NCI-H748 (cell line): Measurements from ENCODE around the gene AP2A2.
"Not testable (repeated sequence)": the region's sequence is repeated elsewhere in the genome, so short reads cannot be mapped to it uniquely, and the experiment has no call there.

Experiments used
- DNase-seq: peaks from one replicate; lab custom pipeline; 2025; ENCODE audit not compliant: unreplicated experiment; lab: John Stamatoyannopoulos, UW

AP2A2 gene

GRCh38 chr11:972523-973211, 47.0 kb downstream of the AP2A2 start:
- DNase-seq = no peak

GRCh38 chr11:973237-973636, 47.6 kb downstream of the AP2A2 start:
- no peak for DNase-seq

GRCh38 chr11:975376-975775, 49.7 kb downstream of the AP2A2 start:
- DNase-seq = not testable (repeated sequence)

DNA sequence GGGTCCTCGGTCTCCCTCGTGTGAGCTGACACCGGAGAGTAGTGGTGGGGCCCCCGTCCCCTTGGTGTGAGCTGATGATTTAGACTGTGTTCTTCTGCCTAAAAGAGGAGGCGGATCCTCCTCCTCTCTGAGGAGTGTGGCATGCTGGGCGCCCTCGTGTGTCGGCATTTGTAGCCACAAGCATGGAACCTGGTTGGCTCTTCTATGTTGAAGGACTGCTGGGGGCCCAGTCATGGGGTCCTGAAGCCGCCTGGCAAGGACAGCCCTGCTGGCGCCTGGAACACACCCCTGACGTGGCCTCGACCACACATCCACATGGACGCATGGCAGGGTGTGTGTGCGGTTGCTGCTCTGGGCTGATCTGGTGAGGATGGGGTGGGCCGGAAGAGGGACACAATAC, 50.2 kb downstream of the AP2A2 start:
- no peak for DNase-seq

DNA sequence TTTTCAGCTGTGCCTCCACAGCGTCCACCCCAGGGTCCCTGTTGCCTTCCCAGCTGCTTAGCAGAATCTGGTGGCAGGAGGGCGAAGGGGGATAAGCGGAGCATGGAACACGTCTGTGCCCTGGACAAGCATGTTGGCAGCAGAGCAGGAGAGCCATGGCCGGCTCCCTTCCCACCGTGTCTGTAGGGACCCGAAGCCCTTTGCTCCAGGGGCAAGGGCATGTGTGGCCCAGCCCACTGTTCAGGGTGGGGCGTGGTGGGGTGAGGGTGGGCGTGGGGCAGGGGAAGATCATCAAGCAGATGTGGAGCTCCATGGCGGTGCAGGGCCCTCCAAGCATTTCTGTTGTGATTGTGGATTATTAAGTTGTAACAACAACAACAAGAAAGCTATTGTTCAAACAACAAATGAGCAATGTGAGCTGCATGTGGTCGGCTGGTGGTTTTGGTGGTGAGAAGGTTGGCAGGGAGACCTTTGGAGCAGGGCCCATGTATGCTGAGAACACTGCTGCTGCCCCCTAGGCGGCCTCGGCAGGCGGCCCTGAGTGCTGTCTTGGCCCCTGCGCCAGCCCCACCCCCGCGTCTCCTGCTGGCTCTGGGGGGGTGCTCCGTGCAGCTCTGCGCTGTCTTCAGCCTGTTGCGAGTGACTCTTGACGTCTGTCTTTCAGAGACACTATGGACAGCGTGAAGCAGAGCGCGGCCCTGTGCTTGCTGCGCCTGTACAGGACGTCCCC, 50.9 kb downstream of the AP2A2 start:
- no peak for DNase-seq

- no peak for DNase-seq
These were observed 52.4 kb downstream of the AP2A2 start for GRCh38 chr11:977830-978720.

- no peak for DNase-seq
These were observed 53.1 kb downstream of the AP2A2 start for GRCh38 chr11:978781-979180.

DNA sequence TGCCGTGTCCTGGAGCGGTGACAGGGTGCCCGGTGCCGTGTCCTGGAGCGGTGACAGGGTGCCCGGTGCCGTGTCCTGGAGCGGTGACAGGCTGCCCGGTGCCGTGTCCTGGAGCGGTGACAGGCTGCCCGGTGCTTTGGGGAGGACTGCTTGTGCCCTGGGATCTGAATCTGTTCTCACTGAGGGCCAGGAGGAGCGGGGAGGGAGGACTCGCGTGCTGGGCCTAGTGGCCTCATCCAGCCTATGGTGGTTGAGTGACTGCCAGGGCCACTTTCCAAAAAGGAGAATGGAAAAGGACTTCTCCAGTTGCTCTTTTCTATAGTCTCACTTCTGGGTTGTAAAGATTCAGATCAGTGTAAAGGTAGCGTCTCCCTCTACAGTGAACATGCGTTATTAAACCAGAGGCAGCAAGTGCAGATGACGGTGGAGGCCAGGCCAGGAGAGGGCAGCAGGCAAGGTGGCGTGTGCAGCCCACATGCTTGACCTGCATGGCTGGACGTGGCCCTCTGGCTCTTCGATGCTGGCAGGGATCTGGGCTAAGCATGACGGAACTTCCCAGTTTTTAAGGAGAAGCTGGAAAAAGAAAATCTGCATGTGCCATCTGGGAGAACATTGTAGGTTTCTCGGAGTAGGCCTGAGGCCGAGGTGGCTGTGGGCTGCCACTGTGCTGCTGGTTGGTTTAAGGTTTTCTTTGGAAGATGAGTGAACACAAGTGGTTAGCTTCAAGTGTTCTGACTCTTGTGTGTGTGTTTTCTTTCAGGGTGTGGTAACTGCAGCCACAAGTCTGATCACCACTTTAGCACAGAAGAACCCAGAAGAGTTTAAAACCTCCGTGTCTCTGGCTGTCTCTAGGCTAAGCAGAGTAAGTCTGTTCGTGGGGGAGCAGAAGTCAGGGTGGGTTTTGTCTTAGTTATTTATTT, 55.0 kb downstream of the AP2A2 start:
- no peak for DNase-seq

DNA sequence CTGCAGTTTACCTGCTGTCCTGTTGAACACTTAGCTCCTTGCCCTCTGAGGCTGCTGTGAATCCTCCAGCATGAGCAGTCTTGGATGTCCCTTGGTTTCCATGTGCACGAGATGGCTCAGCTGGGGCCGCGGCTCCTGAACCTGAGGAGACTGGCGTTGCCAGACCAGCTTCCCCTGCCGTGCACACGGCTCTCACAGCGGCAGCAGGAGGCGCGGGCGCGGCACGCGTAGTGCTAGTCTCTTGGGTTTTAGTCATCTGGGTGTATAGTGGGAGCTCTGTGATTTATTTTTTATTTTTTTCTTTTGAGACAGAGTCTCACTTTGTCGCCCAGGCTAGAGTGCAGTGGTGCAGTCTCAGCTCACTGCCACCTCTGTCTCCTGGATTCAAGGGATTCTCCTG, 56.1 kb downstream of the AP2A2 start:
- no peak for DNase-seq

DNA sequence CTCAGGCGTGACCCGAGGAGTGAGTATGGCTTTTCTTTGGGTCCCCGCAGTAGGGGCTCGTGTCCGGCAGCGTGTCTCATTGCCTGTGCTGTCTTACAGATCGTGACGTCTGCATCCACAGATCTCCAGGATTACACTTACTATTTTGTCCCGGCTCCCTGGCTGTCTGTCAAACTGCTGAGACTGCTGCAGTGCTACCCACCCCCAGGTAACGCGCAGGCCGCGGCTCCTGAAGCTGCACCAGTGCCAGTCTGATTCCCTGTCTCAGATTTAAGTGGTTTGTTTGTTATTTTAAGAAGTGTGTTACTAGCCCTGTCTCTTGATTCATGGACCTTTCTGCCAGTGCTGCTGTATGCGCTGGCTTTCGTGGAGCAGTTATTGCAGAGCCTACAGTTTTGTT, 58.9 kb downstream of the AP2A2 start:
- no peak for DNase-seq

- DNase-seq = no peak
These were observed 59.7 kb downstream of the AP2A2 start for GRCh38 chr11:985406-985805.

GRCh38 chr11:985848-986247, 60.2 kb downstream of the AP2A2 start:
- no peak for DNase-seq

DNA sequence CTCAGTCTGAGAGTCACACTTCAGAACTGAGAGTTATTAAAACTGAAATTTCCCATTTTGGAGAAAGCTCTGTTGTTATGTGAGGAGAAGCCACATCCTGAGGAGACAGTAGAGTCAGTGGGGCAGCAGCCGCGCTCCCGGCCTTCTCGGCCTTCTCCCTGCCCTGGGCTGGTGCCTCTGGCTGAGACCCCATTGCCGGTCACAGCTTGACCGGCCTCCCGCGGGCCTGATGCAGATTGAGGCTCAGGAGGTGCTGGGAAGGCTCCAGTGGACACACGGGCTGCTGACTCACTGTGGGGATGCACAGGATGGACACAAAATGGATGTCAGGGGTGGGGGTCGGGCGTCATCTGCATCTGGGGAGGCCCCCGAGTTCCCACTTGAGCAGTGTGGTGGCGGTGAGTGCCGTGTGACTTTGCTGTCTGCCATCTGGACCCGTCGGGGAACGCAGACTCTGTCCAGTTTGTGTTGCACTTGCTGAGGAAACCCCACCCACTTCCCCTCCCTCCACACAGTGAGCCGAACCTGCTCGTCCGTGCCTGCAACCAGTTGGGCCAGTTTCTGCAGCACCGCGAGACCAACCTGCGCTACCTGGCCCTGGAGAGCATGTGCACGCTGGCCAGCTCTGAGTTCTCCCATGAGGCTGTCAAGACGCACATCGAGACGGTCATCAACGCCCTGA, 60.7 kb downstream of the AP2A2 start:
- DNase-seq = no peak

DNA sequence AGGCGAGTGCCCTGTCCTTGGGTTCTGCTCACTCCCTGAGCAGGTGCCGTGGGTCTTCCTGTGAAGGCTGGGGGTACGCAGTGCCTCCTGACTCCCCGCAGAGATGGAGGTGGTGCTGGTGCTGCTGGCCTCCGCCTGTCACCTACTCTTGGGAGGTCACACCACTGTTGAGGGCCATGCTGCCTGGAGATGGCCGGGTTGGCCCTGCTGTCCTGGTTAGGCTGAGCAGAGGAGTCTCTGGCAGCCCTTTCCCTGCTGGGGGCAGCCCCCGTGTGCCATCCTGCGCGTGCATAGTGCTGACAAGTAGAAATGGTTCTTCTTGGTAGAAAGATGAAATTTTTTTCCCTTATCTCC, 61.3 kb downstream of the AP2A2 start:
- no peak for DNase-seq

GRCh38 chr11:987671-988070, 62.0 kb downstream of the AP2A2 start:
- DNase-seq = no peak

DNA sequence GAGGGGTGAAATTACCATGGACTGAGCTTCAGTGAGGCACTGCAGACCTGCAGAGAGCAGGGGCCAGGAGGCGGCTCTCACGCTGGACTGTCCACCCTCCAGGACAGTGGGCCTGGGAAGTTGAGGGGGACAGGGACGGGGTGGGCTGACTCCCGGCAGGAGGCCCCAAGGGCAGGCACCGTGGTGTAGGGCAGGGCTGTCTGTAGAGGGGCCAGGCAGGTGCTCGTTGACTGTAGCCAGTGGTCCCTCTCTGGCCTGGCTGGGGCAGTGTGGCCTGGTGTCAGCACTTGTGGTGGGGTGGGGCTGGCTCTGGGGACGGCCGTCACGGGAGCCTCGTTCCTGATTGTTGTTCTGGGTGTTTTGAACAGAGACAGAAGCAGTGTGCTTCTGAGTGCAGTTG, 64.4 kb downstream of the AP2A2 start:
- no peak for DNase-seq

- no peak for DNase-seq
These were observed 65.4 kb downstream of the AP2A2 start for GRCh38 chr11:991034-991433.

DNA sequence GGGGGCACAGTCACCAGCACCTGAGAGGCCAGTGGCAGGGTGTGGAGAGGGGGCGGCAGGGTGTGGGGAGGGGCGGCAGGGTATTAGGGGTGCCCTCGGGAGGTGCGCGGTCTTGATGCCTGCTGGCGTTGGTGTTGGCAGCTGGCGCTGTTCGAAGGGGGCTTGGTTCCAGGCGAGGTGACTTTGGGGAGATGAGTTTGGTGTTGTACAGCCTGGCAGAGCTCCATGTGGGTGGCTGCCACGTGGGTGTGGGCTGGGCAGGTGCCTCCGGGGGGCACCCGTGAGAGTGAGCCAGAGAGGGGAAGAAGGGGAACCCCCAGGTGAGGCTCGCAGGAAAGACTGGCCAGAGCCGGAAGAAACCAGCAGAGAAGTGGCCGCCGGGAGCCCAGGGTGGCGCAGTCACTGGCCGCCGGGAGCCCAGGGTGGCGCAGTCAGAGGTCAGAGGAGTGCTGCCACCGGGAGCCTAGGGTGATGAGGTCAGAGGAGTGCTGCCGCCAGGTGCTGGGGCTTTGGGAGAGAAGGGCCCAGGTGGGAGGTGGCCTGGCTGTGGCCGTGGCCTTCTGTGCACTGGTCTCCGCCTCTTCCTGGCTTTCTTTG, 66.1 kb downstream of the AP2A2 start:
- no peak for DNase-seq

GRCh38 chr11:992577-992976, 66.9 kb downstream of the AP2A2 start:
- DNase-seq = no peak

- no peak for DNase-seq
These were observed 68.0 kb downstream of the AP2A2 start for GRCh38 chr11:993632-994167.
